ENCODE data around the gene WDFY2. TPM values are rescaled to one million over a fixed set of nuclear protein-coding genes. Genes with fewer than 3 reads are reported as not detected.

Gene WDFY2
- total and polyA plus RNA-seq, 4 donors, result 4.6 to 27.3 (median 10.9) TPM

GRCh38 chr13:51679616-51680015 lies 95.4 kb downstream of the WDFY2 start:
- ATAC-seq (ENCODE audit: insufficient read depth, low FRiP score) (no peak), DNase-seq (no peak)
- TF ChIP-seq CTCF (IDR thresholded peaks at IDR 0.05; ENCODE audit: control extremely low read depth, extremely low read depth), result no peak
- Histone ChIP-seq H3K36me3 (ENCODE audit: control insufficient read depth in 4 of 4, insufficient read depth in 4 of 4, low read length in 4 of 4) (no peaks in the 10 kb centered on the region), H3K4me1 (ENCODE audit: control insufficient read depth in 5 of 5, insufficient read depth in 5 of 5, low read length in 5 of 5) (peaks cover 0 to 8% (median 0%) of the 10 kb centered on the region in 5 donors), H3K27me3 (ENCODE audit: control insufficient read depth in 3 of 3, insufficient read depth in 3 of 3, low read length in 2 of 3) (no peaks in the 10 kb centered on the region), H3K4me3 (no peak overlapping the region), H3K9ac (ENCODE audit: insufficient read depth in 1 of 2, low read length in 2 of 2) (no peak overlapping the region), H3K9me3 (ENCODE audit: control insufficient read depth in 4 of 4, insufficient read depth in 3 of 4, low read length in 3 of 4) (no peaks in the 10 kb centered on the region), H3K27ac (ENCODE audit: low read depth in 1 of 2, low read length in 1 of 2) (no peak overlapping the region)
- 94 to 98% methylated on average over 3 of the region's 3 CpGs for WGBS, 2 donors

GRCh38 chr13:51681037-51681678 lies 96.9 kb downstream of the WDFY2 start:
- no peak for TF ChIP-seq CTCF (IDR thresholded peaks at IDR 0.05; ENCODE audit: control extremely low read depth, extremely low read depth)
- no peak for DNase-seq
- WGBS, 2 donors, result 86 to 90% methylated on average over 6 of the region's 6 CpGs
- H3K9me3 ChIP-seq (ENCODE audit: control insufficient read depth in 4 of 4, insufficient read depth in 3 of 4, low read length in 3 of 4), result no peaks in the 10 kb centered on the region
- no peak overlapping the region for H3K4me3 ChIP-seq
- no peaks in the 10 kb centered on the region for H3K27me3 ChIP-seq (ENCODE audit: control insufficient read depth in 3 of 3, insufficient read depth in 3 of 3, low read length in 2 of 3)
- H3K36me3 ChIP-seq (ENCODE audit: control insufficient read depth in 4 of 4, insufficient read depth in 4 of 4, low read length in 4 of 4), result no peaks in the 10 kb centered on the region
- H3K27ac ChIP-seq (ENCODE audit: low read depth in 1 of 2, low read length in 1 of 2), result no peak overlapping the region
- peaks cover 0 to 5% (median 0%) of the 10 kb centered on the region in 5 donors for H3K4me1 ChIP-seq (ENCODE audit: control insufficient read depth in 5 of 5, insufficient read depth in 5 of 5, low read length in 5 of 5)
- H3K9ac ChIP-seq (ENCODE audit: insufficient read depth in 1 of 2, low read length in 2 of 2), result no peak overlapping the region
- no peak for ATAC-seq (ENCODE audit: insufficient read depth, low FRiP score)

GRCh38 chr13:51682686-51683085 lies 98.4 kb downstream of the WDFY2 start:
- no peak overlapping the region for H3K9ac ChIP-seq (ENCODE audit: insufficient read depth in 1 of 2, low read length in 2 of 2)
- no peak for ATAC-seq (ENCODE audit: insufficient read depth, low FRiP score)
- TF ChIP-seq CTCF (IDR thresholded peaks at IDR 0.05; ENCODE audit: control extremely low read depth, extremely low read depth), result no peak
- H3K9me3 ChIP-seq (ENCODE audit: control insufficient read depth in 4 of 4, insufficient read depth in 3 of 4, low read length in 3 of 4), result no peaks in the 10 kb centered on the region
- H3K27me3 ChIP-seq (ENCODE audit: control insufficient read depth in 3 of 3, insufficient read depth in 3 of 3, low read length in 2 of 3), result no peaks in the 10 kb centered on the region
- peaks cover 0 to 5% (median 0%) of the 10 kb centered on the region in 5 donors for H3K4me1 ChIP-seq (ENCODE audit: control insufficient read depth in 5 of 5, insufficient read depth in 5 of 5, low read length in 5 of 5)
- H3K36me3 ChIP-seq (ENCODE audit: control insufficient read depth in 4 of 4, insufficient read depth in 4 of 4, low read length in 4 of 4), result no peaks in the 10 kb centered on the region
- H3K27ac ChIP-seq (ENCODE audit: low read depth in 1 of 2, low read length in 1 of 2), result no peak overlapping the region
- WGBS, 2 donors, result 96 to 97% methylated on average over 1 of the region's 1 CpG
- H3K4me3 ChIP-seq, result no peak overlapping the region
- DNase-seq, result no peak

- DNase-seq (no peak), ATAC-seq (ENCODE audit: insufficient read depth, low FRiP score) (no peak)
- Histone ChIP-seq H3K4me1 (ENCODE audit: control insufficient read depth in 5 of 5, insufficient read depth in 5 of 5, low read length in 5 of 5) (peaks cover 0 to 5% (median 0%) of the 10 kb centered on the region in 5 donors), H3K9ac (ENCODE audit: insufficient read depth in 1 of 2, low read length in 2 of 2) (no peak overlapping the region), H3K9me3 (ENCODE audit: control insufficient read depth in 4 of 4, insufficient read depth in 3 of 4, low read length in 3 of 4) (no peaks in the 10 kb centered on the region), H3K27ac (ENCODE audit: low read depth in 1 of 2, low read length in 1 of 2) (no peak overlapping the region), H3K4me3 (no peak overlapping the region), H3K27me3 (ENCODE audit: control insufficient read depth in 3 of 3, insufficient read depth in 3 of 3, low read length in 2 of 3) (no peaks in the 10 kb centered on the region), H3K36me3 (ENCODE audit: control insufficient read depth in 4 of 4, insufficient read depth in 4 of 4, low read length in 4 of 4) (no peaks in the 10 kb centered on the region)
- TF ChIP-seq CTCF (IDR thresholded peaks at IDR 0.05; ENCODE audit: control extremely low read depth, extremely low read depth), result no peak
- 90 to 97% methylated on average over 1 of the region's 1 CpG for WGBS, 2 donors
Measured at GRCh38 chr13:51683597-51683996, 99.3 kb downstream of the WDFY2 start.

Measured in lung (tissue), 12 donors.